GM12878 (cell line): ENCODE data around the gene PAX5.

ENCODE experiments used
- CTCF ChIP-seq, 3 experiments: IDR thresholded peaks in 2 of 3; conservative IDR thresholded peaks in 1 of 3; 2 replicates each; pipeline ENCODE4 v1.5.1; 2011; ENCODE audit warnings: low read depth in 3 of 3, low read length in 3 of 3, mild to moderate bottlenecking in 3 of 3, control low read depth in 2 of 3, moderate library complexity in 2 of 3, inconsistent platforms in 1 of 3, mixed read lengths in 1 of 3; ENCODE audit not compliant: control insufficient read depth in 2 of 3, insufficient read depth in 1 of 3; ENCODE audit errors: extremely low read depth in 1 of 3
- EP300 ChIP-seq, 2 experiments: fragments of 150-350 bp in 1 of 2; IDR thresholded peaks; 2 replicates each; pipeline ENCODE4 v1.6.1; 2011 to 2012; ENCODE audit warnings: low read depth in 2 of 2, low read length in 2 of 2, borderline replicate concordance in 1 of 2, improper control_type of control experiment in 1 of 2, inconsistent platforms in 1 of 2; ENCODE audit not compliant: control insufficient read depth in 1 of 2
- POLR2A ChIP-seq: IDR thresholded peaks from 2 replicates; pipeline ENCODE4 v1.6.1; 2011; ENCODE audit warnings: low read depth, mild to moderate bottlenecking, low read length
- POLR2AphosphoS5 ChIP-seq: IDR thresholded peaks from 2 replicates; pipeline ENCODE4 v1.6.1; 2011; ENCODE audit warnings: mild to moderate bottlenecking, low read length, inconsistent platforms

- TF ChIP-seq POLR2A (no peak), EP300 (IDR thresholded peaks at IDR 0.05; ENCODE audit: borderline replicate concordance in 1 of 2, control insufficient read depth in 1 of 2, low read depth in 2 of 2, low read length in 2 of 2) (no peak), POLR2AphosphoS5 (no peak), CTCF (IDR thresholded peaks at IDR 0.05 in 2 of 3, conservative IDR thresholded peaks at IDR 0.05 in 1 of 3; ENCODE audit: control insufficient read depth in 2 of 3, extremely low read depth in 1 of 3, insufficient read depth in 1 of 3, low read depth in 3 of 3, low read length in 3 of 3) (no peak)
These were observed 190.1 kb downstream of the PAX5 start for GRCh38 chr9:36843964-36844363.
